Mucosa of gallbladder (tissue), 1 donor: ENCODE measurements around the gene SLC16A5. TPM values are rescaled to one million over a fixed set of nuclear protein-coding genes. Genes with fewer than 3 reads are reported as not detected.

Source experiments
- DNase-seq: peaks from one replicate; pipeline ENCODE4 v3.0.0-alpha.2; 2020; ENCODE audit warnings: low spot score
- total RNA-seq: library from RNA; stranded (reverse); gene quantifications from one replicate; pipeline ENCODE4 v1.2.1, GENCODE V29; 2021
- donor health status: DM: no; HTN: no; CAD: no.

Gene SLC16A5
- total RNA-seq, 1 donor from 2014 or later: 19.9 TPM

- DNase-seq: no peak
Measured at GRCh38 chr17:75086496-75087181, 1.1 kb upstream of the SLC16A5 start.

- DNase-seq: no peak
Measured at GRCh38 chr17:75087182-75087557, 584 bp upstream of the SLC16A5 start.

GRCh38 chr17:75088465-75089417, 987 bp downstream of the SLC16A5 start:
- peak; percentile 43 for DNase-seq

- no peak for DNase-seq
Measured at GRCh38 chr17:75090871-75091854, 3.4 kb downstream of the SLC16A5 start.

- DNase-seq: no peak
Measured at GRCh38 chr17:75091855-75092327, 4.1 kb downstream of the SLC16A5 start.

GRCh38 chr17:75093548-75094158, 5.9 kb downstream of the SLC16A5 start:
- DNase-seq: no peak

GRCh38 chr17:75094871-75095399, 7.2 kb downstream of the SLC16A5 start:
- DNase-seq: no peak

- DNase-seq: peak; percentile 87
Measured at GRCh38 chr17:75096082-75096625, 8.4 kb downstream of the SLC16A5 start.

- DNase-seq: no peak
Measured at GRCh38 chr17:75097865-75098264, 10.1 kb downstream of the SLC16A5 start.

GRCh38 chr17:75098861-75099260, 11.1 kb downstream of the SLC16A5 start:
- DNase-seq: no peak

- no peak for DNase-seq
Measured at GRCh38 chr17:75099881-75100595, 12.3 kb downstream of the SLC16A5 start.

GRCh38 chr17:75102385-75102821, 14.6 kb downstream of the SLC16A5 start:
- DNase-seq: no peak

GRCh38 chr17:75103601-75104554, 16.1 kb downstream of the SLC16A5 start:
- no peak for DNase-seq

- DNase-seq: peak; percentile 68
Measured at GRCh38 chr17:75105126-75106080, 17.6 kb downstream of the SLC16A5 start.

GRCh38 chr17:75108193-75108592, 20.4 kb downstream of the SLC16A5 start:
- no peak for DNase-seq

- no peak for DNase-seq
Measured at GRCh38 chr17:75109046-75109406, 21.3 kb downstream of the SLC16A5 start.

- DNase-seq: peak; percentile 91
Measured at GRCh38 chr17:75109407-75110233, 21.9 kb downstream of the SLC16A5 start, which contains the start of gene ARMC7. TSS of gene ARMC7 (plus strand) at chr17:75109969. CDS start at chr17:75110289, 320 bp downstream.
